Prostate gland (tissue), 2 donors: ENCODE measurements around the gene ANXA1.

ENCODE experiments used
- CTCF ChIP-seq, 4 experiments: fragments of 200-600 bp in 2 of 4; fragments of 450-650 bp in 2 of 4; sonication (generic) in 2 of 4; IDR thresholded peaks; 1 replicate in 3 of 4; 2 replicates in 1 of 4; pipeline ENCODE4 v1.5.1; 2016 to 2019; ENCODE audit warnings: antibody characterized with exemption in 4 of 4, mild to moderate bottlenecking in 2 of 4, moderate library complexity in 2 of 4
- POLR2A ChIP-seq: fragments of 450-650 bp; IDR thresholded peaks from one replicate; pipeline ENCODE4 v1.6.1; 2016; ENCODE audit warnings: antibody characterized with exemption, mild to moderate bottlenecking

GRCh38 chr9:73156865-73157187, 5.2 kb downstream of the ANXA1 start:
- no peak for TF ChIP-seq POLR2A
- no peak for TF ChIP-seq CTCF (IDR thresholded peaks at IDR 0.05)
